GM19328 (cell line): ENCODE results near the gene CTSA.

Experiments used
- ATAC-seq: cut with Tn5 transposase; IDR thresholded peaks from one replicate; pipeline ENCODE4 v1.9.1; 2021; ENCODE audit warnings: mild to moderate bottlenecking, moderate library complexity; ENCODE audit not compliant: unreplicated experiment

The CTSA gene

GRCh38 chr20:45890985-45891983 lies at the start of gene CTSA, which contains the start of gene NEURL2:
Gene CTSA, plus strand, starts transcription at chr20:45891335. Its CDS starts 234 bp downstream, at chr20:45891569.
Gene NEURL2, minus strand, starts transcription at chr20:45891208. Its CDS starts 217 bp downstream, at chr20:45890991.
- ATAC-seq, result peak; percentile 74

- ATAC-seq, result no peak
Measured at GRCh38 chr20:45841407-45842129, 49.6 kb upstream of the CTSA start.

GRCh38 chr20:45842169-45842812 lies 48.8 kb upstream of the CTSA start:
- ATAC-seq, result no peak

GRCh38 chr20:45843506-45843905 lies 47.6 kb upstream of the CTSA start:
- ATAC-seq, result no peak

GRCh38 chr20:45845452-45845851 lies 45.7 kb upstream of the CTSA start:
- no peak for ATAC-seq

- ATAC-seq, result no peak
Measured at GRCh38 chr20:45848421-45848820, 42.7 kb upstream of the CTSA start.

GRCh38 chr20:45848969-45849582 lies 42.1 kb upstream of the CTSA start:
- ATAC-seq, result no peak

- ATAC-seq, result no peak
Measured at GRCh38 chr20:45850238-45850637, 40.9 kb upstream of the CTSA start.

GRCh38 chr20:45850926-45851325 lies 40.2 kb upstream of the CTSA start:
- ATAC-seq, result no peak

- ATAC-seq, result no peak
Measured at GRCh38 chr20:45851501-45851900, 39.6 kb upstream of the CTSA start.

- no peak for ATAC-seq
Measured at GRCh38 chr20:45852326-45852725, 38.8 kb upstream of the CTSA start.

- no peak for ATAC-seq
Measured at GRCh38 chr20:45853484-45853883, 37.7 kb upstream of the CTSA start.

- ATAC-seq, result peak; percentile 98
Measured at GRCh38 chr20:45857114-45857881, 33.8 kb upstream of the CTSA start, which contains the start of the genes ACOT8 and ZSWIM3. Gene ACOT8, minus strand, starts transcription at chr20:45857392. Its CDS starts 77 bp downstream, at chr20:45857315. Gene ZSWIM3, plus strand, starts transcription at chr20:45857614. Its CDS starts 212 bp downstream, at chr20:45857826.

GRCh38 chr20:45857882-45858216 lies 33.3 kb upstream of the CTSA start:
- peak; percentile 6 for ATAC-seq

GRCh38 chr20:45859916-45860315 lies 31.2 kb upstream of the CTSA start:
- ATAC-seq, result no peak

GRCh38 chr20:45860560-45861220 lies 30.4 kb upstream of the CTSA start:
- no peak for ATAC-seq

GRCh38 chr20:45861221-45862075 lies 29.7 kb upstream of the CTSA start:
- no peak for ATAC-seq
